HG02870 (cell line): ENCODE data around the gene RPL36AL.

ENCODE experiments used
- ATAC-seq: cut with Tn5 transposase; IDR thresholded peaks from one replicate; pipeline ENCODE4 v1.9.1; 2021; ENCODE audit warnings: mild to moderate bottlenecking, moderate library complexity; ENCODE audit not compliant: unreplicated experiment

The RPL36AL gene

DNA sequence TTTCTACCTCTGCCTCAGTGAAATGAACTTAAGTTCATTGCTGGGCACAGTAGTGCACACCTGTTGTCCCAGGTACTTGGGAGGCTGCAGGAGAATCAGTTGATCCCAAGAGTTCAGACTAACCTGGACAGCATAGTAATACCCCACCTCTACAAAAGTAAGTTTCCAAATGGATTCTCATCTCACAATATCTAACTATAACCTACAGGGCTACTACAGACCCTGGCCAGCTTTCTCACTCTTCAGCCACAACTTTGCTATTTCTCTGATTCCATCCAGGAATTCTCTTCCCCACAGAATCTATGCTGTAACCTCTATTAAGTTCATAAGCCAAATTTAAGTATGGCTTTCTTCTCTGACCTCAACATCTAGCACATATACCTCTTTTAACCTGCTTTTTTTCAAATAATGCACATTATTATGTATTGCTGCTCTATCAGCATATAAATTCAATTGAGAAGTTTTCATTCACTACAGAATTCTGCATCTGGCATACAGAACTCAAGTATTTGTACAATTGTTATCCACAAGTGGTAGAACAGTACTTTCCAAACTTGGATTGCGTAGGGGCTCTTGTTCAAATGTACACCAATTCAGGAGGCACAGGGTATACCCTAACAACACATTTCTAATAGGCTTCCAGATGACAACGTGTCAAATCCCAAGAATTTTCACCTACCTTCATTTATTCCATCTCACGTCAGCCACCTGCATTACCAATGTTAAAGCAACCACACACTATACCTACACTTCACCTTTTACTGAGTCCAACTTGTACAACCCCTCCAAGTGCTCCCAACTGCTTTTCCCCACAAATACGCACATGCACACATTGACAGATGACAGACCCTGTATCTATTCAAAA lies 38.1 kb downstream of the RPL36AL start:
- no peak for ATAC-seq

DNA sequence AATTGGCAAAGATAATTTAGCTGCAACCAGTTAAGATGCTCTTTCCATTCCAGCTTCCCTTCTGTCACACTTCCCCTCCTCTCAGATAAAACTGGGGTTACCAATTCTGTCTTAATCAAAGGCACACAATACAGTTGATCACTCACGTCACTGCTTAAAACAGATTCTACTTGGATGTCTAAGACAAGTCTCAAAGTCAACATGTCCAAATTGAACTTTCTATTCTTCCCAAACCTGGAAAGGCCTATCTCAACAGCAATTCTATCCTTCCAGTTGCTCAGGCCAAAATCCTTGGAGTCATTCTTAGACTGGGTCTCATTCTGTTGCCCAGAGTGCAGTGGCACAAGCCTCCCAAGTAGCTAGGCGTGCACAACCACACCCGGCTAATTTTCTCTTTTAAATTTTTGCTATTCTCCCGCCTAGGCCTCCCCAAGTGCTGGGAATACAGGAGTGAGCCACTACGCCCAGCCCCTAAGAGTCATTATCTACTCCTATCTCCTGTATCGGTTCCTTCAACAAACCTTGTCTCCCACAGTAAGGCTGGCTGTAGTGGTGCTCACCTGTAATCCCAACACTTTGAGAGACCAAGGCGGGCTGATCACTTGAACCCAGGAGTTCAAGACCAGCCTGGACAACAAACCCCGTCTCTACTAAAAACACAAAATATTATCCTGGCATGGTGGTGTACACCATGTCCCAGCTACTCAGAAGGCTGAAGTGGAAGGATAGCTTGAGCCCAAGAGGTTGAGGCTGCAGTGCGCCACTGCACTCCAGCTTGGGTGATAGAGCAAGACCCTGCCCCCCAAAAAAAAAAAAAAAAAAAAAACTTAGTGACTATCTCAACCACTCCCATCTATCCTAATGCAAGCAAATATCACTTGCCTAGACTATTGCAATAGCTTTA lies 39.0 kb downstream of the RPL36AL start:
- no peak for ATAC-seq

GRCh38 chr14:49579841-49580240 lies 40.6 kb downstream of the RPL36AL start:
- ATAC-seq: no peak

DNA sequence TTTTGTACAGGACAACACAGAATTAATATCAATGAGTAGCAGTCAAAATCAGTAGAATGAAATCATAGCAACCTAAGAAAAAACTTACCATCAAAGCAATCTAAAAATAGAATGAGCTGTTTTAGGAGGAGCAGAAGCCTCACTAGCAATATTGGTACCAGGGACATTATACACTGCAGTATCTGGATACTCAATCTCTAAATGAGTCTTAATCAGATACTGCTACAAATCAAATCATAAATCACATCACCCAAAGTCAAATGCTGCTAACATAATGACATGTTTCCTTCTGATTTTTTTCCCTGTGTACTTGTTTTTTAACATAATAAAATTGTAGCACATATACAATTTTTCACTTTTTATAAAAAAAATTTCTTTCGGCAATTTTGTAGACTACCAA lies 42.3 kb downstream of the RPL36AL start:
- ATAC-seq: no peak

DNA sequence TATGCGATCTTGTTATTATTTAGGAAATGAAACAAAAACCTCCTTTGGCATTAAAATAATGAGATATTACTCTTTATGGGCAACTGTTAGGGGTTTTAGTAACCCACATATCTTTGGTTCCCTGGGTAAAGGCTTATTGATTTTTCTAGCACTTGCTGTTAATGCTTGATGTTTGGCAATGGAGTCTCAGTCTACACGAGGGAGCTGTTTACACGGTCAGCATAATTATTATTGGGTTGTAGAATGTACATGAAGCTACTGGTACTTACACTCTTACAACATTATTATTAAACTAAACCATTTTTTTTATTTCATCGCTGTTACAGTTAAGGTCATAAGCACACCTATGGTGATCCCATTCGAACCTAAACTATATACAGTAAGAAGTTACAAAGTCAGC lies 46.4 kb downstream of the RPL36AL start:
- no peak for ATAC-seq

DNA sequence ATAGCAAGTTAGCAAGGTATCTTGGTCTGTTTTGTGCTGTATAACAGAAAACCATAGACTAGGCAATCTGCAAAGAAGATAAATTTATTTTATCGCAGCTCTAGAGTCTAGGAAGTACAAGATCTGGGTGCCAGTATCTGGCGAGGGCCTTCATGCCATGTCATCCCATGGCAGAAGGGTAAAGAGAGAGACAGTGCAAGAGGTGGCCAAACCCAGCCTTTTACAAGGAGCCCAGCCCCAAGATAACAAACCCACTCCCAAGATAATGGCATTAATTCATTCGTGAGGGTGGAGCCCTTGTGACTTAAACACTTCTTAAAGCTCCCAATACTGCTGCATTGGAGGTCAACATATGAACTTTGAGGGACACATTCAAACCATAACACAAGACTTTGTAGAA lies 51.1 kb downstream of the RPL36AL start:
- ATAC-seq: no peak
